Right lobe of liver (tissue), 4 donors: Measurements from ENCODE around the gene GRIK2.

ENCODE experiments used
- POLR2A ChIP-seq: fragments of 450-650 bp; IDR thresholded peaks from one replicate; pipeline ENCODE4 v1.6.1; 2017; ENCODE audit warnings: antibody characterized with exemption, mild to moderate bottlenecking
- TF ChIP-seq, protein P1 (sequence below), 4 donors: fragments of 200-600 bp in 3 of 4; fragments of 450-650 bp in 1 of 4; IDR thresholded peaks; one replicate each; pipeline versions ENCODE4 v1.5.1 to v1.8.0; 2016 to 2022; ENCODE audit warnings: antibody characterized with exemption in 4 of 4, mild to moderate bottlenecking in 2 of 4
- donor health status: DM: no; HTN: no; CAD: no.
- donor health status: DM: no; HTN: no; CAD: no.
- donor health status: DM: no; HTN: yes; CAD: no.

GRCh38 chr6:102022281-102022680, 628.8 kb downstream of the GRIK2 start:
- TF ChIP-seq, protein P1, sequence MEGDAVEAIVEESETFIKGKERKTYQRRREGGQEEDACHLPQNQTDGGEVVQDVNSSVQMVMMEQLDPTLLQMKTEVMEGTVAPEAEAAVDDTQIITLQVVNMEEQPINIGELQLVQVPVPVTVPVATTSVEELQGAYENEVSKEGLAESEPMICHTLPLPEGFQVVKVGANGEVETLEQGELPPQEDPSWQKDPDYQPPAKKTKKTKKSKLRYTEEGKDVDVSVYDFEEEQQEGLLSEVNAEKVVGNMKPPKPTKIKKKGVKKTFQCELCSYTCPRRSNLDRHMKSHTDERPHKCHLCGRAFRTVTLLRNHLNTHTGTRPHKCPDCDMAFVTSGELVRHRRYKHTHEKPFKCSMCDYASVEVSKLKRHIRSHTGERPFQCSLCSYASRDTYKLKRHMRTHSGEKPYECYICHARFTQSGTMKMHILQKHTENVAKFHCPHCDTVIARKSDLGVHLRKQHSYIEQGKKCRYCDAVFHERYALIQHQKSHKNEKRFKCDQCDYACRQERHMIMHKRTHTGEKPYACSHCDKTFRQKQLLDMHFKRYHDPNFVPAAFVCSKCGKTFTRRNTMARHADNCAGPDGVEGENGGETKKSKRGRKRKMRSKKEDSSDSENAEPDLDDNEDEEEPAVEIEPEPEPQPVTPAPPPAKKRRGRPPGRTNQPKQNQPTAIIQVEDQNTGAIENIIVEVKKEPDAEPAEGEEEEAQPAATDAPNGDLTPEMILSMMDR (IDR thresholded peaks at IDR 0.05) = no peak
- no peak for TF ChIP-seq POLR2A
